HL-60/S4 (cell line): ENCODE measurements around the gene C2CD3.
"Not testable (repeated sequence)": the region's sequence is repeated elsewhere in the genome, so short reads cannot be mapped to it uniquely, and the experiment has no call there.

ENCODE experiments used
- in situ Hi-C: fragments of 300-500 bp; cut with MboI; formaldehyde crosslinking; loops from 2 replicates; pipeline ENCODE4 v1.14.3; 2022; ENCODE audit warnings: low sequenced_read_pairs

Gene C2CD3

DNA sequence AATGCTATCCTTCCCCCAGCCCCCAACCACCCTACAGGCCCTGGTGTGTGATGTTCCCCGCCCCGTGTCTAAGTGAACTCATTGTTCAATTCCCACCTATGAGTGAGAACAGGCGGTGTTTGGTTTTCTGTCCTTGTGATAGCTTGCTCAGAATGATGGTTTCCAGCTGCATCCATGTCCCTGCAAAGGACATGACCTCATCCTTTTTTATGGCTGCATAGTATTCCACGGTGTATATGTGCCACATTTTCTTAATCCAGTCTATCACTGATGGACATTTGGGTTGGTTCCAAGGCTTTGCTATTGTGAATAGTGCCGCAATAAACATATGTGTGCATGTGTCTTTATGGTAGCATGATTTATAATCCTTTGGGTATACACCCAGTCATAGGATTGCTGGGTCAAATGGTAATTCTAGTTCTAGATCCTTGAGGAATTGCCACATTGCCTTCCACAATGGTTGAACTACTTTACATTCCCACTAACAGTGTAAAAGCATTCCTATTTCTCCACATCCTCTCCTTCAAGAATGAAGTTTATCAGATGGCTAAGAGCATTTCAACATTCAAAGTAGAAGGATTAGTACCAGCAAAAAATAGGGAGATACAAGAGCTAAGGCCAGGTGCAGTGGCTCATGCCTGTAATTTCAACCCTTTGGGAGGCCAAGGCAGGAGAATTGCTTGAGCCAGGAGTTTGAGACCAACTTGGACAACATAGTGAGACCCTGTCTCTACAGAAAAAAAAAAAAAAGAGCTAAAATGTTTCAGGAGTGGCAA lies 50.4 kb downstream of the C2CD3 start:
- in situ Hi-C loops, result not testable (repeated sequence)

- in situ Hi-C loops, result no loop called here
Observed at GRCh38 chr11:74116719-74117118, 54.1 kb downstream of the C2CD3 start.

DNA sequence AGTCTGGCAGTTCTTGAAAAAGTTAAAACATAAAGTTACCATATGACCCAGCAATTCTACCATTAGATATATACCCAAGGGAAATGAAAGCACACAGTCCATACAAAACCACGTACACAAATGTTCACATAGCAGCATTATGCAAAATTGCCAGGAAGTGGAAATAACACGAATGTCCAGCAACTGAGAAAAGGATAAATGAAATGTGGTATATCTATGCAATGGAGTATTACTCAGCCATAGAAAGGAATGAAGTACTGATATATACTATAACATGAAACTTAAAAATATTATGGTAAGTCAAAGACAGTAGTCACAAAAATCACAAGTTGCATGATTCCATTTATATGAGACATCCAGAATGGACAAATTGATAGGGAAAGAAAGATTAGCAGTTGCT lies 57.9 kb downstream of the C2CD3 start:
- in situ Hi-C loops, result no loop called here

DNA sequence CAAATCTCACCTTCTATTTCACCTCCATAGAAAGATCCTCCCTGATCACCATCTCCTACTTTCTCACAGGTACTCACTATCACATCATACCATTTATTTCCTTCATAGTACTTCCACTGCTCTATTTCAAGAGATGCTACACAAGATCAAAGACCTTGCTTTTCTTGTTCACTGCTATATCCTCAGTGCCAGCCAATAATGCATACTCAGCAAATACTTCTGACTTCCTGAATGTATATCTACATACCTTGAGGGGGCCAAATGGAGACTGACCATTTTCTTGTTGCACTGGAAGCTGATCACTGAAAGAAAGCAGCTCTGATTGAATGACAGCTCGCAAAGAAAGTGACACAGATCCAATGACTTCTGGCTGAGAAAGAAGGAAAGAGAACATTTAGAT lies 64.7 kb downstream of the C2CD3 start:
- in situ Hi-C loops, result no loop called here

DNA sequence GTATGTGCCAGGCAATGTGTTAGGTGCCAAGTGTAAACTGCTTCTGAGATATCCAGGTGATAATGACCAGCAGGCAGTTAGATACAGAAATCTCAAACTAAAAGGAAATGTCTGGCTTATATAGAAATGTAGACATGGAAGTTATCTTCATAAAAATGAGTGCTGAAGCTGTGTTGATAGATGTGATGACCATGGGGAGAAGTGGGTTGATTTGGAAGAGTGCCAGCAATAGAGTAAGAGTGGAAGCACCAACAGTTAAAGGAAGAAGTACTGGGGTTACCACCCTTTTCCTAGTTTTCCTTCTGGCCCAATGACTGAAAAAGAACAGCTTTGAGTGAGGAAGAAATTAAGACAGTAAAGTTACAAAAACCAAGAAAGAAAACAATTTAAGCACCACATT lies 68.5 kb downstream of the C2CD3 start:
- in situ Hi-C loops, result no loop called here

DNA sequence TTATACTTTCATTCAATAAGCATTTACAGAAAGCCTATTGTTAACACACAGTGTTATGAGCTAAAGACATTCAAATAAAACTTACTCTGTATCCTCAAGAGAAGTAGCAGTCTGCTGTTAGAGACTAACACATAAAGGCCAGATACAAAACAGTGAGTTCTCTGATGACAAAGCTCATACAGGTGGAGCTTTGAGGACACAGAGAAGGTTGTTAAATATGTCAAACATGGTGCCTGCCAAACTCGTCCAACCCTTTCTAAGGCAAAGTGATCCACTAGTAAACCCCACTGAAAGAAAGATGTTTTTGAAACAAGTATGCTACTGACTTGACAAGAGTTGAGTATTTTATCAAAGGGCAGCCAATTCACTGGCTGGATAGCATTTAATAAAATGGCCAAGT lies 70.1 kb downstream of the C2CD3 start:
- in situ Hi-C loops, result no loop called here

GRCh38 chr11:74100231-74100630 lies 70.6 kb downstream of the C2CD3 start:
- in situ Hi-C loops, result no loop called here

- in situ Hi-C loops, result no loop called here
Observed at GRCh38 chr11:74097686-74098237, 73.0 kb downstream of the C2CD3 start.

DNA sequence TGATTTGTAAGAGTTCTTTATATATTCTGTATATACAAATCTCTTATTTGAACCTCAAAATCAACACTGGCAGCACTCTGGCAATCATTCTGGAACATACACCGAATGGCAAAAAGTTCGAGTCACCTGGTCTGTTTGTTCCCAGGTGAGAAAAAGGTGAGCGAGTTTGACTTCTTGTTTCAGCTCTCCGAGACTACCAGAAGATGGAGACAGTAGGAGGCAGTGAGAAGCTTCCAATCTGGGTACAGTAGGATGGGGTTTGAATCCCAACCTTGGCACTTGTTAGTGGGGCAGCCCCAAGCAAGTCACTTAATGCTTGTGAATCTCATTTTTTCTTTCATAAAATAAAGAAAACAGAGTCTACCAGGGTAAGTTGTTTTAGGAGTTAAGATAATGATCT lies 76.4 kb downstream of the C2CD3 start:
- in situ Hi-C loops, result no loop called here

- in situ Hi-C loops, result no loop called here
Observed at GRCh38 chr11:74092425-74092824, 78.4 kb downstream of the C2CD3 start.

- in situ Hi-C loops, result no loop called here
Observed at GRCh38 chr11:74091549-74091948, 79.3 kb downstream of the C2CD3 start.

DNA sequence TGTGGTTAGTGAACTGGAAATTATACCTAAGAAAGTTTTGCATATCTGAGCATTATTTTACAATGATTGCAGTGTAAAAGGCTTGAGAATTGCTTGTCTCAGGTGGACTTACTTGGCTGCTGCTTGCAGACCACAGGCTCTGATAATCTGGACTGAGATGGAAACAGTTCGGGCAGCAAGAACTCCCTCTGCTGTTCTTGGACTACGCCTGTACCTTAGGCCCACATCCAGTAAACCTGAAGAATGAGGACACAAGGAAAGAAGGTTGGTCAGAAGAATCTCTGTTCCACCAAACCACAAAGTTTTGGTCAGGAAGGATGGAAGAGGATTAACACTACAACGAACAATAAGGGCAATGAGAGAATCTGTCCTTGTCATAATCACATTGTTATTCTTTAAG lies 80.1 kb downstream of the C2CD3 start:
- in situ Hi-C loops, result no loop called here

DNA sequence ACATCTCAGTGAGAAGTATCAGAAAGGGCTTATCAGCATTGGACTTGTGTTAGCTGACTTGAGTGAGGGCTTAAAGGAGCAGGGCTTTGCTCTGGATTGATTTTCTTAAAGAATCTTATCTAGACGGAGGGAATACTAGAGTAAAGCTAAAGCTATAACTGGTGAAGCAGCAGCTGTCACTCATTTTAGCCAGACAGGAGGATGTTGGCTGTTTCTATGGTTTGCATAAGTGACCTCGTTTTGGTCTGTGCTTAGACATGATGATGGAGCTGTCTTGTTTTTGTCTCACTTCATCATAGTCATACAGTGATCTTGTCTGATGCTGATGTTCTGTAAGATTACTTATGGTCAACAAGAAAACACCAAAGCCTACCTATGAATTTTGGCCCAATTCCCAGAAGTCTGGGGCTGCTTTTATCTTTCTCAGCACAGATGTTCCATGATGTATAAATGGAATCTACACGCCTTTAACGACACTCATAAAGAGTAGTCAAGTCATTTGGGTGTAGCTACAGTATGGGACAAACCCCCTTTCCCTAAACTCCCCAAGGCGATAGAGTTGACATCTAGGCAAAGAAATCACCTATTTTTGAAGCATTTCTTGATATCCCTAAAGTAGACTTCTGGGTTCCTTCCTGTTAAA lies 84.4 kb downstream of the C2CD3 start:
- in situ Hi-C loops, result no loop called here

GRCh38 chr11:74085542-74085892 lies 85.3 kb downstream of the C2CD3 start:
- in situ Hi-C loops, result no loop called here

GRCh38 chr11:74084796-74085541 lies 85.8 kb downstream of the C2CD3 start:
- in situ Hi-C loops, result no loop called here

GRCh38 chr11:74083927-74084326 lies 86.9 kb downstream of the C2CD3 start:
- in situ Hi-C loops, result not testable (repeated sequence)

GRCh38 chr11:74081428-74081827 lies 89.4 kb downstream of the C2CD3 start:
- in situ Hi-C loops, result no loop called here

DNA sequence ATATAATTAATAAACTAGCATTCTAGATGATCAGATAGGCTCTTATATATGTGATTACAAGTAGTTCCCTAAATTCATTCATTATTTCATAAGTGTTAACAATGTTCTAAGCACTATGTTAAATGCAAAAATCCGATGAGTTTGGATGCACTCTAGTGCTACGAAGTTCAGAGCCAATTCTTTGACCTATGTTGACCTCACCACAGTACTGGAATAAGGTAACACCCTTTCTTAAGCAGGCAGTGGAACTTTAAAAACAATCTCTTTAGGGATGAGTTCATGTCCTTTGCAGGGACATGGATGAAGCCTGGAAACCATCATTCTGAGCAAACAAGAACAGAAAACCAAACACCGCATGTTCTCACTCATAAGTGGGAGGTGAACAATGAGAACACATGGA lies 93.6 kb downstream of the C2CD3 start:
- in situ Hi-C loops, result no loop called here

GRCh38 chr11:74072721-74073120 lies 98.1 kb downstream of the C2CD3 start:
- in situ Hi-C loops, result no loop called here

GRCh38 chr11:74072286-74072685 lies 98.5 kb downstream of the C2CD3 start:
- in situ Hi-C loops, result no loop called here

- in situ Hi-C loops, result no loop called here
Observed at GRCh38 chr11:74070723-74071492, 99.9 kb downstream of the C2CD3 start.
